HG03066 (cell line): ENCODE data around the gene LILRB5.
"Not testable (repeated sequence)": the region's sequence is repeated elsewhere in the genome, so short reads cannot be mapped to it uniquely, and the experiment has no call there.

ENCODE experiments used
- ATAC-seq: cut with Tn5 transposase; IDR thresholded peaks from one replicate; pipeline ENCODE4 v1.9.1; 2021; ENCODE audit warnings: low read depth; ENCODE audit not compliant: unreplicated experiment

The LILRB5 gene

DNA sequence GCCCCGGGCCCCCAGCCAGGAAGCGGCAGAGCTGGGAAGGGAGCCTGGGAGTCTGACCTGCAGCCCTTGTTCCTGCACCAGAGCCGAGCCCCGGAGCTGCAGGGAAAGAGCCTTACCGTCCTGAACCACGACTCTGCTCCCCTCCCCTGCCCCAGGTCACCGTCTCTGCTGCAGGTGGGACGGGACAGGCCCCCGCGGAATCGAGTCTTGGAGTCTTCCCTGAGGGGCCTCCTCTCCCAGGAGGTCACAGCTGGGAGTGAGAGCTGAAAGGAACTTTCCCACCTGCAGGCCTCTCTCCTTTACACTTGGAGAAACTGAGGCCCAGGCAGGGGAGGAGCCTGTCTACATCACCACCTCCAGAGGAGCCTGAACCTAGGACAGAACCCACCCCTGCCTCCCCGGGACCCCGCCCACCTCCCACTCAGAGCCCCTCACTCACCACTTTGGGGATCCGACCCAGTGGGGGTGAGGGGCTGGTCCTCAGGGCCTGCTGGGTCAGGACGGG lies 20.1 kb upstream of the LILRB5 start:
- ATAC-seq = not testable (repeated sequence)

- ATAC-seq = no peak
These were observed 18.9 kb upstream of the LILRB5 start for GRCh38 chr19:54275951-54276350.

DNA sequence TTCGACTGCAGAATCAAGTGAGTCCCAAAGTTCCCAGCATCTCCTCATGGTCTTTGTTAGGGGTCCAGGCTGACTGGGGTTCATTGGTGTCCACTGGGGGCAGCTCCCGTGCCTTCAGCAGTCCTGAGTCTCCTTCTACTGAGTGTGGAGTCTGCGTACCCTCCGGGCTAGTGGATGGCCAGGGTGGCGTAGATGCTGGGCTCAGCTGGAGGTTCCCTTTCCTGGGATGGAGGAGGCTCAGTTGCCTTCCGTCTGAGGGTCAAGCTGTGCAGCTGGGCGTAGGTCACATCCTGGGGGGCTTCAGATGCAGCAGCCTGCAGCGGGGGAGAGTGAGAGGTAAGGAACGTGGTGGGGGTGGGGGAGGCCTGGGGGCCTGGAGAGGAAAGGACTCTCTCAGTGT lies 17.4 kb upstream of the LILRB5 start:
- not testable (repeated sequence) for ATAC-seq

GRCh38 chr19:54273821-54274220 lies 16.7 kb upstream of the LILRB5 start:
- no peak for ATAC-seq

DNA sequence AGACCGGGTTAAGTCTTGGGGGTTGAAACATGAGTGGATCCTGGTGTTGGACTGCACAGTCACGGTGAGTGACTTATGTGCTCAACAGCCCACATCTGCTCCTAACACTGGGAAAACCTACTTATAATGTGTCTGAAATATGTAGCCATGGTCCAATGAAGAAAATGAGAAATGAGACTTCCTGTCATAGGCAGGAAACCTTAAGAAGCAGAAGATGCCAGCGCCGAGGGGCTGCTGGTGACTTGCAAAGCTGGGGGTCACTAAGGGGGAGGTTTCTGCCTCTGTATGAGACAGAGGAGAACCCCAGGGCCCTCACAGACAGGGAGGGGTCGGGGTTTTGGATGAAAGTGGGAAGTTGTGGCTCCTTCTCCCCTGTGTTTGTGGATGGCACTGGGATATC lies 15.1 kb upstream of the LILRB5 start:
- ATAC-seq = not testable (repeated sequence)

DNA sequence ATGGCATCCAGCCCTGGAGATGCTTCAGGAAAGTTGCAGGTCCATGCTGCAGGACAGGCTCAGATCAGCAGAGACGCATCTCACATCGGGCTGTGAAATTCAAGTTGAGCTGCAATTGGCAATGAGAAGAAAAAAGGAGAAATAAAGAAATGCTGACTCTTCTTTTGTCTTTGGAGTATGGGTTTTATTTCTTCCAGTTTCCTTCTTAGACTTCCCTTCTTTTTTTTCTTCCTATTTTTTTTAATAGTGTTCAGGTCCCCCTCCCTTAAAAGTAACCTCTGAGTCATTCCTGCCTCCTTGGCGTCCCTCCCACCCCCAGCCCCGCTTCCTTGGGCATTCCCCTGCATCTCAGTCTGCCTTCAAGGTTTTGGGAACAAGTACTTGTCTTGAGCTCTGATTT lies 14.5 kb upstream of the LILRB5 start:
- ATAC-seq = not testable (repeated sequence)

DNA sequence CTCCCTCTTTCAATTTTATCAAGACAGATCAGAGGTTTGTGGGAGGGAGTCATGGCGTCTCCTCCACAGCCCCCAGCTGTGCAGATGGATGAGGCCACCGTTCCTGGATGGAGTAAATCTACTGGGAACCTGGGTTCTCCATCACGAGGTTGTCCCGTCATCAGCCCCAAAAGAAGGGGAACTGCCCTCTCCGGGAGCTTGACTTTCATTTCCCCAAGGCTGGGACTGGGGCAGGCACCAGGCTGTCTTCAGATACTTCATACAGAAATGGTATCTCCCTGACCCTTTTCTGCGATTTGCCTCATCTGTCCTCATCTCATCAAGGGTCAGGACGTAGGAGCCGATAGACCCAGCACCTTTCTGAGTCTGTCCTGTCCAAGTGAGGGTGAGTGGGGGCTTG lies 14.0 kb upstream of the LILRB5 start:
- ATAC-seq = no peak

- no peak for ATAC-seq
These were observed 11.9 kb upstream of the LILRB5 start for GRCh38 chr19:54268936-54269335.

GRCh38 chr19:54266133-54266532 lies 9.1 kb upstream of the LILRB5 start:
- no peak for ATAC-seq

GRCh38 chr19:54262470-54262869 lies 5.4 kb upstream of the LILRB5 start:
- no peak for ATAC-seq

- no peak for ATAC-seq
These were observed 5.0 kb upstream of the LILRB5 start for GRCh38 chr19:54262066-54262465.

- no peak for ATAC-seq
These were observed 590 bp downstream of the LILRB5 start for GRCh38 chr19:54256250-54257115.

DNA sequence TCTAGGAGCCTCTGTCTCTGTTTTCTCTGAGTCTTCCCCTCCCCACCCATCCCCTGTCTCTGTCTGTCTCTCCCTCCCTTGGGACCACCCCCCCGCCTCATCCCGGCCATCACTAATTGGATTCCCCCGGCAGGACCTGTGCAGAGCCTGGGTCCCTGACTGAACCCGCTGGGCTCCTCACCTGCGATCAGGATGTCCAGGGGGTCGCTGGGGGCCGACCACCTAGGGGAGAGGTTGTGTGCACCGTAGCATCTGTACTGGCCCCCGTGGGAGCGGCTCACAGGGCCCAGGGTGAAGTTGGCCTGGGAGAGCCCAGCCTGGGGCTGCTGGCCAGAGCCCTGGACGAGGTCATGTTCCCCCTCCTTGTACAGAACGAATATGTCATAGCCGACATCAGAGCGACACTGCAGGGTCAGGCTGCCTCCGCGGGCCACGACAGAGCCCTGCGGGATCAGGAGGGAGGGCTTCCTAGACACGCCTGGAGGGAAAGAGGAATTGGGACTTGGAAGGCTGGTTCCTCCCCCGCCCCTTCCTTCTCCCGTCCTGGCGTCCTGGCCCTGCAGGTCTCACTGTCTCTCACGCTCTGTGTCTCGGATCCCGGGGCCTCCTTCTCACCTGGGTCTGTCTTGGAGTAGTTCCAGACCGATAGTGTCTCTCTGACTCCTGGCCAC lies 1.8 kb downstream of the LILRB5 start:
- no peak for ATAC-seq

- ATAC-seq = no peak
These were observed 2.7 kb downstream of the LILRB5 start for GRCh38 chr19:54254195-54254906.

DNA sequence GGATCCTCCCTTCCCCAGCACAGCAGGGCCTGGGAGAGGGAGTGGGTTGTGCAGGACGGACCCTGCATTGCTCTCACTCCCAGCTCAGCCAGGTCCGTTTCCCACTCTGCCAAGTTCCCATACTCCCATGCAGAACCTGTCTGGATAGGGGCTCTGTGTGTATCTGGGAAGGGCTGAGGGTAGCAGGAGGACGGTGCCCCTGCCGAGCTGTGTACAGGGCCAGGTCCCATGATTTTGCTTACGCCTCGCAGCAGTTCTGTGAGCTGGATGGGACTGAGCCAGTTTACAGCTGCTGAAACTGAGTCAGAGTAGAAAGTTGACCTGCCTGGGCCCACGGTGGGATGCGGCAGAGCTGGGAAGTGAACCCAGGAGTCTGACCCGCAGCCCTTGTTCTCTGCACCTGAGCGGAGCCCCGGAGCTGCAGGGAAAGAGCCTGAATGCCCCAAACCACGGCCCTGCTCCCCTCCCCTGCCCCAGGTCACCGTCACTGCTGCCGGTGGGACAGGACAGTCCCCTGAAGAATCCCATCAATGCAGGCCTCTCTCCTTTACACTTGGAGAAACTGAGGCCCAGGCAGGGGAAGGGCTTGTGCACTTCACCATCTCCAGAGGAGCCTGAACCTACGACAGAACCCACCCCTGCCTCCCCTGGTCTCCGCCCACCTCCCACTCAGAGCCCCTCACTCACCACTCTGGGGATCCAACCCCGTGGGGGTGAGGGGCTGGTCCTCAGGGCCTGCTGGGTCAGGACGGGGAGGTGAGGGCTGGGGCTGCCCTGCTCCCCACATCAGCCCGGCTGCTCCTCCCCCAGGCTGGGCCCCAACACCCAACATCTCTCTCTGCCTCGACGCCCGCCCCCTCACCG lies 3.5 kb downstream of the LILRB5 start:
- ATAC-seq = no peak

DNA sequence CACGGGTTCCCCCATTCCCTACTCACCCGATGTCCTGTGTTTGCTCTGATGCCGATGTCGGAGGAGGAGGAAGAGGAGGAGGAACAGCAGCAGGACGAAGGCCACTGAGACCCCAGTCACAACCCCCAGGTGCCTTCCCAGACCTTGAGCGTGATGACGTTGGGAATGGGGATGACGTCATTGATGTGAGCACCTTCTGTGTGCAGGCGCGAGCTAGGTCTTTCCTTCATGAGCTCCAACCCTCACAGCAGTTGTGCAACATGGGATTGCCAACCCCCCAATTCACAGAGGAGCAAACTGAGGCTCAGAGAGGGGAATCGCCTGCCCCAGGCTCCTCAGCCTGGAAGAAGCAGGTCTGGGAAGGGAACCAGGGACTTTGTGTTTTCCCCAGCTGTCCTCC lies 4.2 kb downstream of the LILRB5 start:
- ATAC-seq = no peak

- ATAC-seq = no peak
These were observed 4.8 kb downstream of the LILRB5 start for GRCh38 chr19:54252243-54252642.

- ATAC-seq = no peak
These were observed 9.0 kb downstream of the LILRB5 start for GRCh38 chr19:54248016-54248601.

- ATAC-seq = no peak
These were observed 9.8 kb downstream of the LILRB5 start for GRCh38 chr19:54247106-54247930.
